Activated CD4-positive, alpha-beta T cell treated with anti-CD3 and anti-CD28 coated beads, Interleukin-2, amount 10 ng/mL, durations not matched to agents 7 days and 5 days (primary cell): ENCODE data around the gene MUC20. TPM values are rescaled to one million over a fixed set of nuclear protein-coding genes. Genes with fewer than 3 reads are reported as not detected.
"Not testable (repeated sequence)": the region's sequence is repeated elsewhere in the genome, so short reads cannot be mapped to it uniquely, and the experiment has no call there.

Experiments
- CTCF ChIA-PET: fragments of 350-600 bp; sonication (Branson Sonifier 250); formaldehyde crosslinking; loops from one replicate; lab custom pipeline; 2021; ENCODE audit warnings: antibody characterized with exemption; lab: Charles Lee
- POLR2A ChIA-PET: fragments of 350-600 bp; sonication (Branson Sonifier 250); formaldehyde crosslinking; loops from one replicate; lab custom pipeline; 2021; ENCODE audit warnings: antibody characterized with exemption; lab: Charles Lee
- DNase-seq: peaks from one replicate; pipeline ENCODE4 v3.0.0-alpha.2; 2020
- H3K27ac Mint-ChIP-seq: one replicate; pipeline ENCODE4 v1.8.0; 2021; ENCODE audit warnings: mild to moderate bottlenecking, moderate library complexity, mixed read lengths
- H3K27me3 Mint-ChIP-seq: one replicate; pipeline ENCODE4 v1.8.0; 2021; ENCODE audit warnings: mixed read lengths
- H3K36me3 Mint-ChIP-seq: one replicate; pipeline ENCODE4 v1.8.0; 2021; ENCODE audit warnings: low read depth, mixed read lengths
- H3K4me1 Mint-ChIP-seq: one replicate; pipeline ENCODE4 v1.8.0; 2021; ENCODE audit warnings: mixed read lengths
- H3K4me3 Mint-ChIP-seq: one replicate; pipeline ENCODE4 v1.8.0; 2021; ENCODE audit warnings: mild to moderate bottlenecking, moderate library complexity, mixed read lengths
- H3K9me3 Mint-ChIP-seq: one replicate; pipeline ENCODE4 v1.8.0; 2021; ENCODE audit warnings: mixed read lengths
- total RNA-seq, 2 experiments: library from RNA; stranded (reverse); gene quantifications; one replicate each; pipeline ENCODE4 v1.2.3, GENCODE V29; 2021

Gene MUC20
- total RNA-seq, 2 experiments from 2014 or later, result 1.2 to 1.4 TPM

DNA sequence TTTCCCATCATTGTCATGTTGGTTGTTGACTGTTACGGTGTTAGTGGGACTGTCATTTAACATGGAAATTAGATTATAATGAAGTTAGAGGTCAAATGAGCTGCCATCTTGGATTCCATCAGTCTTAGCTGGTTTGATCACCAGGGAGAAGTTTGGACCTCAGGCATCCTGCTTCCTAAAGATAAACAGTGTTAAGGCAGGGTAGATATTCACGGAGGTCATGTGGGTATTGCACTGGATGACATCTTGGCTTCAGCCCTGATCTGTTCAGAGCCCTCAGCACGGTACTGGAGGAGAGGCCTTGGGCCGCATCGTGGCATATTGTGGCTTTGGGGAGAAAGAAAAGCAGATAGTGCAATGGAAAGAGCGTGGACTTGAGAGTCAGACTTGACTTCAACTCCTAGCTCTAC is 11.1 kb upstream of the MUC20 start:
- no peaks in the 10 kb centered on the region for H3K4me1 Mint-ChIP-seq
- H3K27me3 Mint-ChIP-seq, result no peaks in the 10 kb centered on the region
- POLR2A ChIA-PET, result no interaction called here
- no peak for DNase-seq
- H3K36me3 Mint-ChIP-seq, result peaks cover 5% of the 10 kb centered on the region
- CTCF ChIA-PET, result no interaction called here
- H3K4me3 Mint-ChIP-seq, result no peak overlapping the region
- H3K27ac Mint-ChIP-seq, result no peak overlapping the region
- no peaks in the 10 kb centered on the region for H3K9me3 Mint-ChIP-seq

DNA sequence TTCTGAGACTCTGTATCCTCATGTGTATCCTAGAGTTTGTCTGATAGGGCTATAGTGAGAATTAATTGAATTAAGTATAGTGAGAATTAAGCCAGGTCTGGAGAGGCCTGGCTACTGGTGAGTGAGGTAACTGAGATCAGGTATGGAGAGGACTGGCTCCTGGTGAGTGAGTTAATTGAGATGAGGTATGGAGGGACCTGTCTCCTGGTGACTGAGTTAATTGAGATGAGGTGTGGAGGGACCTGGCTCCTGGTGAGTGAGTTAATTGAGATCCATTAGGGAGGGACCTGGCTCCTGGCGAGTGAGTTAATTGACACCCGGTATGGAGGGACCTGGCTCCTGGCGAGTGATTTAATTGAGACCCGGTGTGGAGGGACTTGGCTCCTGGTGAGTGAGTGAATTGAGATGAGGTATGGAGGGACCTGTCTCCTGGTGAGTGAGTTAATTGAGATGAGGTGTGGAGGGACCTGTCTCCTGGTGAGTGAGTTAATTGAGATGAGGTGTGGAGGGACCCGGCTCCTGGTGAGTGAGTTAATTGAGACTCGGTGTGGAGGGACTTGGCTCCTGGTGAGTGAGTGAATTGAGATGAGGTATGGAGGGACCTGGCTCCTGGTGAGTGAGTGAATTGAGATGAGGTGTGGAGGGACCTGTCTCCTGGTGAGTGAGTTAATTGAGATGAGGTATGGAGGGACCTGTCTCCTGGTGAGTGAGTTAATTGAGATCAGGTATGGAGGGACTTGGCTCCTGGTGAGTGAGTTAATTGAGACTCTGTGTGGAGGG is 10.5 kb upstream of the MUC20 start:
- CTCF ChIA-PET, H3K36me3 Mint-ChIP-seq, H3K9me3 Mint-ChIP-seq, POLR2A ChIA-PET, H3K27ac Mint-ChIP-seq, H3K4me3 Mint-ChIP-seq, H3K4me1 Mint-ChIP-seq, DNase-seq, H3K27me3 Mint-ChIP-seq: not testable (repeated sequence)

DNA sequence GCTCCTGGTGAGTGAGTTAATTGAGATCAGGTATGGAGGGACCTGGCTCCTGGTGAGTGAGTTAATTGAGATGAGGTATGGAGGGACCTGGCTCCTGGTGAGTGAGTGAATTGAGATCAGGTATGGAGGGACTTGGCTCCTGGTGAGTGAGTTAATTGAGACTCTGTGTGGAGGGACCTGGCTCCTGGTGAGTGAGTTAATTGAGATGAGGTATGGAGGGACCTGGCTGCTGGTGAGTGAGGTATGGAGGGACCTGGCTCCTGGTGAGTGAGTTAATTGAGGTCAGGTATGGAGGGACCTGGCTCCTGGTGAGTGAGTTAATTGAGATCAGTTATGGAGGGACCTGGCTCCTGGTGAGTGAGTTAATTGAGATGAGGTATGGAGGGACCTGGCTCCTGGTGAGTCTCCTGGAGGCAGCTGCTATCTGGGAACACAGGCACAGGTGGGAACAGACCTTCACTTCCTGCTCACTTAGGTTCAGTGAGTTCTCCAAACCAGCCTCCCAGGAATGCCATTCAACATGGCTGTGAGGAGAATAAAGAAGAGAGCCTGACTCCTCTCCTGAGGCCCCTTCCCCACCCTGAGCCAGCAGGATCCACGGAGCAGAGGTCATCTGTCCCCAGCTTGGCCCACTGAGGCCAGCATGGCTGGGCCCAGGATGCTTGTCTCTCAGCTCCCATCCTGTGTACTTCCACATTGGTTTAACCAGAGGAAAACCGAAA is 9.5 kb upstream of the MUC20 start:
- H3K4me1 Mint-ChIP-seq, H3K27me3 Mint-ChIP-seq, H3K4me3 Mint-ChIP-seq, H3K27ac Mint-ChIP-seq, H3K9me3 Mint-ChIP-seq, POLR2A ChIA-PET, H3K36me3 Mint-ChIP-seq, DNase-seq: not testable (repeated sequence)
- CTCF ChIA-PET, result interaction anchor here (0.6 to 1.6 kb wide), 4 partner anchors 9 to 140 kb away, joined by 3 to 7 read pairs (median 4); partner anchors contain the start of gene MUC20

DNA sequence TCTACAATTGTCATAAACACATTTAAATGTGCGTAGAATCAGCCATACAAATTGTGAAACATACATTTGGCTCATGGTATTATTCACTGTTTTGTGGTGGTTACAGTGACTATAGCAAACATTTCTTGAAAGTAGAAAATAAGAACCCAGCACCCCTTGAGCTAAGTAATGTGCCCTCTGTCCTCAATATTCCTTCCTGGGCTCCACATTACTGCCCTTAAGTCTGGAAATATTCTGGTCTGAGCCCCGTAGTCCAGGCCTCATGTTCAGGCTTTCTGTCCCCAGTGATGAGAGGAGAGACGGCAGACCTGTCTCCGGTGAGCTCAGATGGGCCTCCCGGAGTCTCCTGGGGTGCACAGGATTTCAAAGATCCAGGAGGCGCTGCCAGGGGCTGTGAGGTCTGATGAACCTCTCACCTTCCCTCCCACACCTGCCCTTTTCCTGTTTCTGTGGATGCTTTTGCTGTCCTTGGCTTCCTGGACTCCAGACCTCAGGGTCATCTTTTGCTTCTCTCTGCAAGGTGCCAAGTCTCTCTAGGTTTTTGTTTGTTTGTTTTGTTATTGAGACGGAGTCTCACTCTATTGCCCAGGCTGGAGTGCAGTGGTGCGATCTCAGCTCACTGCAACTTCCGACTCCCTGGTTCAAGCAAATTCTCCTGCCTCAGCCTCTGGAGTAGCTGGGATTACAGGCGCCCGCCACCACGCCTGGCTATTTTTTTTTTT is 8.8 kb upstream of the MUC20 start:
- H3K9me3 Mint-ChIP-seq, result no peaks in the 10 kb centered on the region
- H3K27me3 Mint-ChIP-seq, result no peaks in the 10 kb centered on the region
- peaks cover 10% of the 10 kb centered on the region for H3K36me3 Mint-ChIP-seq
- no peak overlapping the region for H3K4me3 Mint-ChIP-seq
- ChIA-PET CTCF (interaction anchor here (0.6 to 1.6 kb wide), 5 partner anchors 8 to 380 kb away, joined by 3 to 7 read pairs (median 4); partner anchors contain the start of gene MUC20), POLR2A (no interaction called here)
- DNase-seq, result peak; percentile 29
- H3K27ac Mint-ChIP-seq, result no peak overlapping the region
- peaks cover 5% of the 10 kb centered on the region for H3K4me1 Mint-ChIP-seq

DNA sequence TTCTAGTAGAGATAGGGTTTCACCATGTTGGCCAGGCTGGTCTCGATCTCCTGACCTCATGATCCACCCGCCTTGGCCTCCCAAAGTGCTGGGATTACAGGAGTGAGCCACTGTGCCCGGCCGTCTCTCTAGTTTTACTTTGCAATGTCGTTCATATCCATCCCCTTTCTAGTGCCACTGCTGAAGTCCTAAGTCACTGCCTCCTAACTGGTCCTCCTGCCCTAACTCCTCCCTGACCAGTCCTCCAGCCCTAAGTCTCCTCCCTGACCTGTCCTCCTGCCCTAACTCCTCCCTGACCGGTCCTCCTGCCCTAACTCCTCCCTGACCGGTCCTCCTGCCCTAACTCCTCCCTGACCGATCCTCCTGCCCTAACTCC is 8.3 kb upstream of the MUC20 start:
- DNase-seq, POLR2A ChIA-PET, H3K4me3 Mint-ChIP-seq, H3K36me3 Mint-ChIP-seq, H3K9me3 Mint-ChIP-seq, H3K4me1 Mint-ChIP-seq, H3K27me3 Mint-ChIP-seq, H3K27ac Mint-ChIP-seq: not testable (repeated sequence)
- CTCF ChIA-PET, result interaction anchor here (0.6 to 1.6 kb wide), 4 partner anchors 8 to 380 kb away, joined by 3 to 7 read pairs (median 5); partner anchors contain the start of gene MUC20

DNA sequence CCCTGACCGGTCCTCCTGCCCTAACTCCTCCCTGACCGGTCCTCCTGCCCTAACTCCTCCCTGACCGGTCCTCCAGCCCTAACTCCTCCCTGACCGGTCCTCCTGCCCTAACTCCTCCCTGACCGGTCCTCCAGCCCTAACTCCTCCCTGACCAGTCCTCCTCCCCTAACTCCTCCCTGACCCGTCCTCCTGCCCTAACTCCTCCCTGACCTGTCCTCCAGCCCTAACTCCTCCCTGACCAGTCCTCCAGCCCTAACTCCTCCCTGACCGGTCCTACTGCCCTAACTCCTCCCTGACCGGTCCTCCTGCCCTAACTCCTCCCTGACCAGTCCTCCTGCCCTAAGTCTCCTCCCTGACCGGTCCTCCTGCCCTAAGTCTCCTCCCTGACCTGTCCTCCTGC is 7.6 kb upstream of the MUC20 start:
- H3K36me3 Mint-ChIP-seq, H3K4me1 Mint-ChIP-seq, H3K27me3 Mint-ChIP-seq, DNase-seq, POLR2A ChIA-PET, H3K27ac Mint-ChIP-seq, CTCF ChIA-PET, H3K9me3 Mint-ChIP-seq, H3K4me3 Mint-ChIP-seq: not testable (repeated sequence)

DNA sequence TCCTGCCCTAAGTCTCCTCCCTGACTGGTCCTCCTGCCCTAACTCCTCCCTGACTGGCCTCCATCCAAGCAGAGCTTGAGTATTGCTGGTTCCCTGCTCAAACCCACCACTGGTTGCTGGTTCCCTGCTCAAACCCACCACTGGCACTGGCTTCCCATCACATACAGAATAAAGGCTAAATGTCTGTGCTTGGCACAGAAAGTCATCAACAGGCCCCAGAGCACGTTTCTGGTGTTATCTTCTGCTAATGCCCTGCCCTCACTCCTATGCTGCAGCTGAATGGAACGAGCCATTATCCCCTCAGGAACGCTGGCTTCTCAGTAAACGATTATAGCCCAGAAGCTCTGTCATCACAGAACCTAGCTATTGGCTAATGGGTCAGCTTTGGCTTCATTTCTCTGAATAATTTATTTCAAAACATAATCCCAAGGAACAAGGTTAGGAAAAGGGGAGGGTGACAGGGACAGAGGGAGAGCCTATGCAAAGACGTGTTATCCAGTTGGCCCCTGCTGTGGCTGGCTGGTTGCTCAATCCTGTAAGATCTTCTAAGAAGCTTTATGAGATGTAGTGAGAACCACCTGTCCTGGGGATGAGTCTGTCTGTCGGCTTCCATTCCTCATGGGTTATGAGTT is 6.3 kb upstream of the MUC20 start:
- no peak overlapping the region for H3K4me3 Mint-ChIP-seq
- H3K9me3 Mint-ChIP-seq, result no peaks in the 10 kb centered on the region

DNA sequence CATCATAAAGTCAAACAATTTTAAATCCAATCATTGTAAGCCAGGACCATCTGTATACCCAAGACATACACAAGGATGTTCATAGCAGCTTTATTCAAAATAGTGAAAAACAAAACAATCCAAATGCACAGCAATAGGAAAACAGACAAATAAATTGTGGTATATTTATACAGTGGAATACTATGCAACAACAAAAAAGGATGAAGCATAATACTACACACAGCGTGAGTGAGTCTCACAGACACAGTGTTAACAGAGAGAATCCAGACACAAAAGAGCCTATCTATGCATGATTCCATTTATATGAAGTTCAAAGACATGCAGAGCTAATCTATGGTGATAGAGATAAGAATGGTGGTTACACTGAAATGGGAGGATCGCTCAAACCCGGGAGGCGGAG is 5.6 kb upstream of the MUC20 start:
- DNase-seq, result no peak
- Mint-ChIP-seq H3K27me3 (peaks cover 4% of the 10 kb centered on the region), H3K4me1 (peaks cover 5% of the 10 kb centered on the region), H3K27ac (no peak overlapping the region), H3K9me3 (no peaks in the 10 kb centered on the region), H3K4me3 (no peak overlapping the region), H3K36me3 (peaks cover 5% of the 10 kb centered on the region)
- CTCF ChIA-PET, result interaction anchor here (0.6 to 1.3 kb wide), 6 partner anchors 12 to 650 kb away, joined by 3 to 4 read pairs (median 3); no protein-coding TSS in a partner anchor
- POLR2A ChIA-PET, result no interaction called here

More for the DNA sequence above, 6.3 kb upstream of the MUC20 start:
- H3K4me1 Mint-ChIP-seq, result peaks cover 5% of the 10 kb centered on the region
- no peak overlapping the region for H3K27ac Mint-ChIP-seq
- peaks cover 5% of the 10 kb centered on the region for H3K36me3 Mint-ChIP-seq
- H3K27me3 Mint-ChIP-seq, result peaks cover 4% of the 10 kb centered on the region
- ChIA-PET POLR2A (no interaction called here), CTCF (interaction anchor here (0.9 to 1.3 kb wide), 4 partner anchors 13 to 180 kb away, joined by 3 to 4 read pairs (median 4); no protein-coding TSS in a partner anchor)
- no peak for DNase-seq

DNA sequence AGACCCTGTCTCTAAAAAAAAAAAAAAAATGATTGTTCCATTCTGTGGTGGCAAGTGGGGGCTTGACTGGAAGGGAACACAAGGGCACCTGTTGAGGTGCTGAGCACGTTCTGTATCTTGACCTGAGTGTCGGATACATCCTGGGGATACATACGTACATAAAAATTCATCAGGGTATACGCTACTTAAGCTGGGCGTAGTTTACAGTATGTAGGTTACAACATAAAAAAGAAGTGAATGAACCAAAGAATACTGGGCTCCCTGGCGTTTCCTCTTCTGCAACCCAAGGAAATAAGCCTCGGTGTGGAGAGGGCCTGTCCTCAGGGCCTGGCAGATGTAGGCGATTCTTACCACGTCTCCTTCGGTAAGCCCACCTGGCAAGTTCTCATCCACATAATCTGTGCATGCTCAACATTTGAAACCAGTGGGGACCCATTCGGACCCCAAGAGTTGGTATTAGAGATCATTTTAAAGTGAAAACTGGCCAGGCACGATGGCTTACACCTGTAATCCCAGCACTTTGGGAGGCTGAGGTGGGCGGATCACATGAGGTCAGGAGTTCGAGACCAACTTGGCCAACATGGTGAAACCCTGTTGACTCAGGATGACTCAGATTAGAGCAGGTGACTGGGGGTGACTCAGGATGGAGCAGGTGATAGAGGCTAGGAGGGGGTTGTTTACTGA is 5.1 kb upstream of the MUC20 start:
- H3K36me3 Mint-ChIP-seq, result peaks cover 5% of the 10 kb centered on the region
- no peak for DNase-seq
- ChIA-PET CTCF (interaction anchor here (0.6 to 2.3 kb wide), 5 partner anchors 11 to 649 kb away, joined by 3 to 6 read pairs (median 3); no protein-coding TSS in a partner anchor), POLR2A (no interaction called here)
- H3K4me3 Mint-ChIP-seq, result no peak overlapping the region
- peaks cover 4% of the 10 kb centered on the region for H3K27me3 Mint-ChIP-seq
- H3K4me1 Mint-ChIP-seq, result peaks cover 5% of the 10 kb centered on the region
- H3K27ac Mint-ChIP-seq, result no peak overlapping the region
- H3K9me3 Mint-ChIP-seq, result no peaks in the 10 kb centered on the region

DNA sequence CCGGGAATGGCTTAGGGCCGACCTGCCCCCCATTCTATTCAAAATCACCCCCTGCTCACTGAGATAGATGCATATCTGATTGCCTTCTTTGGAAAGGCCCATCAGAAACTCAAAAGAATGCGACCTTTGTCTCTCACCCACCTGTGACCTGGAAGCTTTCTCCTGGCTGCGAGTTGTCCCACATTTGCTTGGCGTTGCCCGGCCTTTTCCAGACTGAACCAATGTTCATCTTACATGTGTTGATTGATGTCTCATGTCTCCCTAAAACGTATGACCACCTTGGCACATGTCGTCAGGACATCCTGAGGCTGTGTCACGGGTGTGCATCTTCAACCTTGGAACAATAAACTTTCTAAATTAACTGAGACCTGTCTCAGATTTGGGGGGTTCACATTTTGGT is 3.4 kb upstream of the MUC20 start:
- ChIA-PET POLR2A (no interaction called here), CTCF (interaction anchor here (1.2 to 2.3 kb wide), 3 partner anchors 10 to 154 kb away, joined by 3 to 6 read pairs (median 4); no protein-coding TSS in a partner anchor)
- peaks cover 4% of the 10 kb centered on the region for H3K27me3 Mint-ChIP-seq
- no peak overlapping the region for H3K4me3 Mint-ChIP-seq
- no peaks in the 10 kb centered on the region for H3K9me3 Mint-ChIP-seq
- H3K27ac Mint-ChIP-seq, result no peak overlapping the region
- H3K4me1 Mint-ChIP-seq, result peaks cover 5% of the 10 kb centered on the region
- H3K36me3 Mint-ChIP-seq, result peaks cover 5% of the 10 kb centered on the region
- no peak for DNase-seq

DNA sequence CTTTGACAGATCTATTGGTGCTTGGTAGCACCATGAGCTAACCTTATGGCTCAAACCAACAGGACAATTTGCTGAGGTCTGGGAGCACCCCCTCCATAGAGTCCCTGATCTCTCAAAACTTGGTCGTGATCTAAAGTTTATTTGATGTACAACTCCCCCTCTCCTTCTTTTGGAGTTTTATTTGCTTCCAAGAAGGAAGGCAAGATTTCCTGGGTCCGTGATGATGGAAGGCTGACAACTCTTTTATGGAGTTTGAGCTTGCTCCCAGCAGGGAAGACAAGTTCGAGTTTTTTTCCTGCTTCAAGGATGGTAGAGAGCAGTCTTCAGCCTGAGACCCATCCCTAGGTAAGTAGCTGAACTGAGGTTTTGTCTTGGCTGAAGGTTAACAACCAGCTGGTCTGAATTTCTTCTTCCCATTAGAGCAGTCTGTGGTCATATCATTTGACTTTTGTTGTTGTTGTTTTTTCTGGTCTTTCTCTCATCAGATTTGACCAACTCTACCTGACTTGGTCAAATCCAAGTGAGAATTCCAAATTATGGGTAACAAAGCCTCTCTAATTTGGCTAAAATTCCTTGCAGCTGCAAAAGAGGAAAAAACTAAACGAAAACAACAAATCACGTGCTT is 2.8 kb upstream of the MUC20 start:
- H3K4me3 Mint-ChIP-seq, result no peak overlapping the region
- H3K27ac Mint-ChIP-seq, result no peak overlapping the region
- peaks cover 4% of the 10 kb centered on the region for H3K27me3 Mint-ChIP-seq
- H3K4me1 Mint-ChIP-seq, result peaks cover 5% of the 10 kb centered on the region
- CTCF ChIA-PET, result interaction anchor here (0.7 to 2.3 kb wide), 5 partner anchors 13 to 1035 kb away, joined by 3 to 6 read pairs (median 4); no protein-coding TSS in a partner anchor
- no peaks in the 10 kb centered on the region for H3K9me3 Mint-ChIP-seq
- POLR2A ChIA-PET, result no interaction called here
- peaks cover 5% of the 10 kb centered on the region for H3K36me3 Mint-ChIP-seq
- no peak for DNase-seq
